HEK293 (cell line): ENCODE data around the gene SVOP.

Source experiments
- CTCF ChIA-PET: fragments of 350-600 bp; formaldehyde crosslinking; extraction: SDS; loops from one replicate; lab custom pipeline; 2021; ENCODE audit warnings: antibody characterized with exemption; lab: Yijun Ruan, JAX
- POLR2A ChIA-PET: fragments of 300-600 bp; formaldehyde crosslinking; extraction: SDS; loops from one replicate; lab custom pipeline; 2020; ENCODE audit warnings: antibody characterized with exemption, inconsistent platforms; lab: Yijun Ruan, JAX
- H3K27ac ChIP-seq: fragments of 200-500 bp; sonication (Bioruptor generic); 2 replicates; pipeline ENCODE4 v1.5.1; 2014; ENCODE audit warnings: low read depth, low read length, control low read depth, inconsistent platforms; ENCODE audit errors: extremely low read depth
- H3K36me3 ChIP-seq, 2 experiments: fragments of 200-500 bp in 1 of 2; sonication (Bioruptor generic) in 1 of 2; 1 replicate in 1 of 2; 2 replicates in 1 of 2; pipeline ENCODE4 v1.5.1; 2014 to 2017; ENCODE audit warnings: inconsistent platforms in 2 of 2, low read length in 2 of 2; ENCODE audit not compliant: control insufficient read depth in 2 of 2, insufficient read depth in 1 of 2
- H3K4me1 ChIP-seq: fragments of 200-500 bp; sonication (Bioruptor generic); 2 replicates; pipeline ENCODE4 v1.5.1; 2014; ENCODE audit warnings: mild to moderate bottlenecking, low read length, inconsistent platforms; ENCODE audit not compliant: control insufficient read depth, insufficient read depth
- H3K4me3 ChIP-seq: 2 replicates; pipeline ENCODE4 v1.5.1; 2011; ENCODE audit warnings: low read depth, mild to moderate bottlenecking, control low read depth, low read length, moderate library complexity
- H3K9me3 ChIP-seq: fragments of 200-500 bp; sonication (Bioruptor generic); 2 replicates; pipeline ENCODE4 v1.5.1; 2014; ENCODE audit warnings: low read depth, low read length, inconsistent platforms; ENCODE audit not compliant: control insufficient read depth, insufficient read depth
- GLIS1 ChIP-seq: fragments of 450-650 bp; formaldehyde crosslinking; IDR thresholded peaks from 2 replicates; pipeline ENCODE4 v1.5.1; 2016; ENCODE audit warnings: missing biosample characterization, missing genetic modification characterization
- HOXC10 ChIP-seq: sonication (generic); formaldehyde crosslinking; IDR thresholded peaks from 2 replicates; pipeline ENCODE4 v1.8.1; 2023; ENCODE audit warnings: mild to moderate bottlenecking, missing genetic modification reagents
- KLF16 ChIP-seq: fragments of 450-650 bp; formaldehyde crosslinking; IDR thresholded peaks from 2 replicates; pipeline ENCODE4 v1.5.1; 2017; ENCODE audit warnings: missing biosample characterization, missing genetic modification characterization
- OSR2 ChIP-seq: fragments of 450-650 bp; formaldehyde crosslinking; IDR thresholded peaks from 2 replicates; pipeline ENCODE4 v1.5.1; 2016; ENCODE audit warnings: missing biosample characterization, missing genetic modification characterization
- OVOL3 ChIP-seq: fragments of 450-650 bp; formaldehyde crosslinking; IDR thresholded peaks from 2 replicates; pipeline ENCODE4 v1.5.1; 2016; ENCODE audit warnings: missing biosample characterization, missing genetic modification characterization
- SP7 ChIP-seq: fragments of 450-650 bp; formaldehyde crosslinking; IDR thresholded peaks from 2 replicates; pipeline ENCODE4 v1.5.1; 2016; ENCODE audit warnings: missing biosample characterization, missing genetic modification characterization
- ZBTB7A ChIP-seq: fragments of 450-650 bp; formaldehyde crosslinking; IDR thresholded peaks from 2 replicates; pipeline ENCODE4 v1.5.1; 2016; ENCODE audit warnings: low read depth, missing biosample characterization, missing genetic modification characterization
- ZIC2 ChIP-seq: fragments of 450-650 bp; formaldehyde crosslinking; IDR thresholded peaks from 2 replicates; pipeline ENCODE4 v1.5.1; 2016; ENCODE audit warnings: missing biosample characterization, missing genetic modification characterization
- ZNF112 ChIP-seq: fragments of 450-650 bp; formaldehyde crosslinking; IDR thresholded peaks from 2 replicates; pipeline ENCODE4 v1.5.0; 2017; ENCODE audit warnings: missing biosample characterization, missing genetic modification characterization
- ZNF16 ChIP-seq: fragments of 450-650 bp; formaldehyde crosslinking; IDR thresholded peaks from 2 replicates; pipeline ENCODE4 v1.5.1; 2016; ENCODE audit warnings: low read depth, missing biosample characterization, missing genetic modification characterization
- ZNF184 ChIP-seq: fragments of 450-650 bp; IDR thresholded peaks from 2 replicates; pipeline ENCODE4 v1.5.1; 2018; ENCODE audit warnings: missing biosample characterization, mild to moderate bottlenecking, missing genetic modification characterization
- ZNF311 ChIP-seq: fragments of 450-650 bp; formaldehyde crosslinking; IDR thresholded peaks from 2 replicates; pipeline ENCODE4 v1.5.1; 2017; ENCODE audit warnings: missing biosample characterization, missing genetic modification characterization, borderline replicate concordance
- ZNF391 ChIP-seq: fragments of 450-650 bp; formaldehyde crosslinking; IDR thresholded peaks from 2 replicates; pipeline ENCODE4 v1.5.1; 2016; ENCODE audit warnings: low read depth, missing biosample characterization, missing genetic modification characterization, borderline replicate concordance
- ZNF394 ChIP-seq: fragments of 450-650 bp; formaldehyde crosslinking; IDR thresholded peaks from 2 replicates; pipeline ENCODE4 v1.5.1; 2016; ENCODE audit warnings: missing biosample characterization, missing genetic modification characterization, mild to moderate bottlenecking, moderate library complexity, borderline replicate concordance
- ZNF426 ChIP-seq: fragments of 450-650 bp; formaldehyde crosslinking; IDR thresholded peaks from 2 replicates; pipeline ENCODE4 v1.5.1; 2017; ENCODE audit warnings: missing biosample characterization, missing genetic modification characterization, mild to moderate bottlenecking, inconsistent platforms, moderate library complexity
- ZNF747 ChIP-seq: fragments of 450-650 bp; formaldehyde crosslinking; IDR thresholded peaks from 2 replicates; pipeline ENCODE4 v1.5.1; 2016; ENCODE audit warnings: missing biosample characterization, missing genetic modification characterization
- ZNF791 ChIP-seq: fragments of 450-650 bp; formaldehyde crosslinking; IDR thresholded peaks from 2 replicates; pipeline ENCODE4 v1.5.1; 2016; ENCODE audit warnings: missing biosample characterization, missing genetic modification characterization
- ZSCAN30 ChIP-seq: fragments of 450-650 bp; IDR thresholded peaks from 2 replicates; pipeline ENCODE4 v1.5.1; 2018; ENCODE audit warnings: missing biosample characterization, mild to moderate bottlenecking, missing genetic modification characterization, moderate library complexity
- TF ChIP-seq, protein P1 (sequence below): fragments of 450-650 bp; formaldehyde crosslinking; IDR thresholded peaks from 2 replicates; pipeline ENCODE4 v1.5.1; 2016; ENCODE audit warnings: missing biosample characterization, missing genetic modification characterization, borderline replicate concordance
- TF ChIP-seq, protein P2 (sequence below): fragments of 450-650 bp; formaldehyde crosslinking; IDR thresholded peaks from 2 replicates; pipeline ENCODE4 v1.5.1; 2017; ENCODE audit warnings: missing biosample characterization, missing genetic modification characterization
- TF ChIP-seq, protein P3 (sequence below): fragments of 450-650 bp; IDR thresholded peaks from 2 replicates; pipeline ENCODE4 v1.5.1; 2018; ENCODE audit warnings: missing biosample characterization, mild to moderate bottlenecking, missing genetic modification characterization
- TF ChIP-seq, protein P4 (sequence below): fragments of 450-650 bp; formaldehyde crosslinking; IDR thresholded peaks from 2 replicates; pipeline ENCODE4 v1.5.1; 2017; ENCODE audit warnings: missing biosample characterization, missing genetic modification characterization

Gene SVOP

DNA sequence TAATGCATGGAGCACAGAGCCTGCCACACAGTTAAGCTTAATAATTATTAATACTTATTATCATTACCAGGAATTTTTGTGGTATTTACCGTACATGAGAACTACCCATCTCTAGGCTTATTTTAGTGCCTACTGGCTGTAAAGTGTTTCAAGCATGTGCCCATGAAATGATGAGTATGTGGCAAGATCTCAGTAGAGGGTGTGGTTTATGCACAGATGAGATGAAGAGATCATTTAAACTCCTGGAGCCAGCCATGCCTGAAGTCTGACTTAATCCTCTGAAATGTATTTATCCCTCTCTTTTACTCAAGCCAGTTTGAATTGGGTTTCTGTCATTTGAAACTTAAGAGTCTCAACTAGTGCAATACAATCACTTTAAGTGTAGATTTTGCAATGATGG is 80.7 kb downstream of the SVOP start (continued):
- TF ChIP-seq, protein P1, sequence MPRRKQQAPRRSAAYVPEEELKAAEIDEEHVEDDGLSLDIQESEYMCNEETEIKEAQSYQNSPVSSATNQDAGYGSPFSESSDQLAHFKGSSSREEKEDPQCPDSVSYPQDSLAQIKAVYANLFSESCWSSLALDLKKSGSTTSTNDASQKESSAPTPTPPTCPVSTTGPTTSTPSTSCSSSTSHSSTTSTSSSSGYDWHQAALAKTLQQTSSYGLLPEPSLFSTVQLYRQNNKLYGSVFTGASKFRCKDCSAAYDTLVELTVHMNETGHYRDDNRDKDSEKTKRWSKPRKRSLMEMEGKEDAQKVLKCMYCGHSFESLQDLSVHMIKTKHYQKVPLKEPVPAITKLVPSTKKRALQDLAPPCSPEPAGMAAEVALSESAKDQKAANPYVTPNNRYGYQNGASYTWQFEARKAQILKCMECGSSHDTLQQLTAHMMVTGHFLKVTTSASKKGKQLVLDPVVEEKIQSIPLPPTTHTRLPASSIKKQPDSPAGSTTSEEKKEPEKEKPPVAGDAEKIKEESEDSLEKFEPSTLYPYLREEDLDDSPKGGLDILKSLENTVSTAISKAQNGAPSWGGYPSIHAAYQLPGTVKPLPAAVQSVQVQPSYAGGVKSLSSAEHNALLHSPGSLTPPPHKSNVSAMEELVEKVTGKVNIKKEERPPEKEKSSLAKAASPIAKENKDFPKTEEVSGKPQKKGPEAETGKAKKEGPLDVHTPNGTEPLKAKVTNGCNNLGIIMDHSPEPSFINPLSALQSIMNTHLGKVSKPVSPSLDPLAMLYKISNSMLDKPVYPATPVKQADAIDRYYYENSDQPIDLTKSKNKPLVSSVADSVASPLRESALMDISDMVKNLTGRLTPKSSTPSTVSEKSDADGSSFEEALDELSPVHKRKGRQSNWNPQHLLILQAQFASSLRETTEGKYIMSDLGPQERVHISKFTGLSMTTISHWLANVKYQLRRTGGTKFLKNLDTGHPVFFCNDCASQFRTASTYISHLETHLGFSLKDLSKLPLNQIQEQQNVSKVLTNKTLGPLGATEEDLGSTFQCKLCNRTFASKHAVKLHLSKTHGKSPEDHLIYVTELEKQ (tag by site-specific recombination), result no peak
- TF ChIP-seq OVOL3 (no peak), ZNF391 (tag by site-specific recombination) (no peak), ZBTB7A (no peak), HOXC10 (CRISPR knock-in tag) (no peak), ZNF16 (tag by site-specific recombination) (no peak), ZNF112 (tag by site-specific recombination) (no peak)
- TF ChIP-seq, protein P2, sequence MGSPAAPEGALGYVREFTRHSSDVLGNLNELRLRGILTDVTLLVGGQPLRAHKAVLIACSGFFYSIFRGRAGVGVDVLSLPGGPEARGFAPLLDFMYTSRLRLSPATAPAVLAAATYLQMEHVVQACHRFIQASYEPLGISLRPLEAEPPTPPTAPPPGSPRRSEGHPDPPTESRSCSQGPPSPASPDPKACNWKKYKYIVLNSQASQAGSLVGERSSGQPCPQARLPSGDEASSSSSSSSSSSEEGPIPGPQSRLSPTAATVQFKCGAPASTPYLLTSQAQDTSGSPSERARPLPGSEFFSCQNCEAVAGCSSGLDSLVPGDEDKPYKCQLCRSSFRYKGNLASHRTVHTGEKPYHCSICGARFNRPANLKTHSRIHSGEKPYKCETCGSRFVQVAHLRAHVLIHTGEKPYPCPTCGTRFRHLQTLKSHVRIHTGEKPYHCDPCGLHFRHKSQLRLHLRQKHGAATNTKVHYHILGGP (tag by site-specific recombination), result no peak
- TF ChIP-seq, protein P3, sequence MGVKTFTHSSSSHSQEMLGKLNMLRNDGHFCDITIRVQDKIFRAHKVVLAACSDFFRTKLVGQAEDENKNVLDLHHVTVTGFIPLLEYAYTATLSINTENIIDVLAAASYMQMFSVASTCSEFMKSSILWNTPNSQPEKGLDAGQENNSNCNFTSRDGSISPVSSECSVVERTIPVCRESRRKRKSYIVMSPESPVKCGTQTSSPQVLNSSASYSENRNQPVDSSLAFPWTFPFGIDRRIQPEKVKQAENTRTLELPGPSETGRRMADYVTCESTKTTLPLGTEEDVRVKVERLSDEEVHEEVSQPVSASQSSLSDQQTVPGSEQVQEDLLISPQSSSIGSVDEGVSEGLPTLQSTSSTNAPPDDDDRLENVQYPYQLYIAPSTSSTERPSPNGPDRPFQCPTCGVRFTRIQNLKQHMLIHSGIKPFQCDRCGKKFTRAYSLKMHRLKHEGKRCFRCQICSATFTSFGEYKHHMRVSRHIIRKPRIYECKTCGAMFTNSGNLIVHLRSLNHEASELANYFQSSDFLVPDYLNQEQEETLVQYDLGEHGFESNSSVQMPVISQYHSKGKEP (tag by site-specific recombination), result no peak
- TF ChIP-seq, all 188 proteins: peak for 0

DNA sequence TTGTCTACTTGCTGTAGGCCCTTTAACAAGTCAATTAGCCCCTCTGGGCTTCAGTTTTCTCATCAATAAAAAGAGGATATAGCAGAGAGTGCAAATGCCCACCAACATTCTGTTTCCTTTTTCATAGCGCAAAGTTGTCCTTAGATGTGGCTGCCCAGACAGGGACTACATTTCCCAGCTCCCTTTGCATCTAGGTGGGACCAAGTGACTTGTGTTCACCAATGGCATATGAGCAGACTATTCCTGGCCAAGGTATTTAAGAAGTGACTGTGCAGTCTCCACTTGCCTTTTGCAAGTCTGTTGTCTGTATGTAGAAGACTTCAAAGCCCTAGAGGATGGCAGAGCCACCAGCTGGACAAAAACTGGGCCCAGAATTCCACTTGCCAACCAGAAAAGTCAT is 81.3 kb downstream of the SVOP start:
- TF ChIP-seq ZNF791 (tag by site-specific recombination), result no peak
- no peak for TF ChIP-seq ZNF311 (tag by site-specific recombination)
- no peak for TF ChIP-seq SP7 (tag by site-specific recombination)
- TF ChIP-seq ZSCAN30, result no peak
- TF ChIP-seq ZNF747 (tag by site-specific recombination), result no peak
- no peak for TF ChIP-seq OSR2 (tag by site-specific recombination)
- CTCF ChIA-PET, result interaction anchor here (0.6 to 2.3 kb wide), 2 partner anchors 11 to 14 kb away, joined by 3 to 10 read pairs; no protein-coding TSS in a partner anchor
- no peaks in the 10 kb centered on the region for H3K4me1 ChIP-seq
- H3K36me3 ChIP-seq, result no peaks in the 10 kb centered on the region
- no peaks in the 10 kb centered on the region for H3K9me3 ChIP-seq
- no peak overlapping the region for H3K27ac ChIP-seq
- POLR2A ChIA-PET, result no interaction called here
- H3K4me3 ChIP-seq, result no peak overlapping the region

DNA sequence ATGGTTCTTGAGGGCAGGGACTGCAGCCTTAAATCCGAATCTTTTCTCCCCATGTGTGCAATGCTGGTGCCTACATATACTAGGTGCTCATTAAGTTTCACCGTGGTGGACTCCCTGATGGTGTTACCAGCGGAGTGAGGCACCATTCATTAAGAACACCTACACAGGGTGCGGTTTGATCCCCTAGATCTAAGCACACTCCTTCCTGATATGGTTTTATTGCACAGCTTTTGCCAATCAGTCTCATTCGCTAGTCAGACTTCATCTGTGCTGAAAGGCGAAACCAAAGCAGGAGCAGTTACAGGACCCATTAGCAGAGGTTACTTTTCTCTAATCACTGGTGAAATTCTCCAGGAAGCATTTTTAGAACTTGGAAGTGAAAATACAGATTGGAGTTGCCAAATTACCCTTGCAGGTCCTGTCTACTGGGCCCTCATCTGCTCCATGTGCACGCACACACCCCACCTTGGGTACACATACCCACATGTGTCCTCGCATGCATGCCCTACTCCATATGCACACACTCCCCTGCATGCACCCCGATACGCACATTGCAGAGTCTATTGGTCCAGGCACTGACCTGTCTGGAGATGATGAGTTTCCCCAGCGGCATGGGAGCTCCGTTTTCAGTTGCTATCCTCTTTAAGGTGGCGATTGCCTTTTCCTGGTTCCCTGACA is 82.5 kb downstream of the SVOP start:
- H3K4me3 ChIP-seq, result no peak overlapping the region
- no peaks in the 10 kb centered on the region for H3K36me3 ChIP-seq
- no peak overlapping the region for H3K27ac ChIP-seq
- H3K9me3 ChIP-seq, result no peaks in the 10 kb centered on the region
- no peaks in the 10 kb centered on the region for H3K4me1 ChIP-seq
- ChIA-PET CTCF (no interaction called here), POLR2A (interaction anchor here (0.6 kb wide), 1 partner anchor 31 kb away, joined by 5 read pairs; no protein-coding TSS in a partner anchor)
- no peak for TF ChIP-seq KLF16 (tag by site-specific recombination)
- TF ChIP-seq ZNF394, result no peak
- TF ChIP-seq, protein P3 (tag by site-specific recombination), result no peak
- TF ChIP-seq, protein P4, sequence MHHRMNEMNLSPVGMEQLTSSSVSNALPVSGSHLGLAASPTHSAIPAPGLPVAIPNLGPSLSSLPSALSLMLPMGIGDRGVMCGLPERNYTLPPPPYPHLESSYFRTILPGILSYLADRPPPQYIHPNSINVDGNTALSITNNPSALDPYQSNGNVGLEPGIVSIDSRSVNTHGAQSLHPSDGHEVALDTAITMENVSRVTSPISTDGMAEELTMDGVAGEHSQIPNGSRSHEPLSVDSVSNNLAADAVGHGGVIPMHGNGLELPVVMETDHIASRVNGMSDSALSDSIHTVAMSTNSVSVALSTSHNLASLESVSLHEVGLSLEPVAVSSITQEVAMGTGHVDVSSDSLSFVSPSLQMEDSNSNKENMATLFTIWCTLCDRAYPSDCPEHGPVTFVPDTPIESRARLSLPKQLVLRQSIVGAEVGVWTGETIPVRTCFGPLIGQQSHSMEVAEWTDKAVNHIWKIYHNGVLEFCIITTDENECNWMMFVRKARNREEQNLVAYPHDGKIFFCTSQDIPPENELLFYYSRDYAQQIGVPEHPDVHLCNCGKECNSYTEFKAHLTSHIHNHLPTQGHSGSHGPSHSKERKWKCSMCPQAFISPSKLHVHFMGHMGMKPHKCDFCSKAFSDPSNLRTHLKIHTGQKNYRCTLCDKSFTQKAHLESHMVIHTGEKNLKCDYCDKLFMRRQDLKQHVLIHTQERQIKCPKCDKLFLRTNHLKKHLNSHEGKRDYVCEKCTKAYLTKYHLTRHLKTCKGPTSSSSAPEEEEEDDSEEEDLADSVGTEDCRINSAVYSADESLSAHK (tag by site-specific recombination), result no peak
- TF ChIP-seq GLIS1 (tag by site-specific recombination), result no peak
- TF ChIP-seq ZIC2 (tag by site-specific recombination), result no peak
- TF ChIP-seq ZNF184, result no peak
- no peak for TF ChIP-seq ZNF426 (tag by site-specific recombination)
